Esophagus muscularis mucosa (tissue), 4 donors: ENCODE data around the gene RCN2. TPM values are rescaled to one million over a fixed set of nuclear protein-coding genes. Genes with fewer than 3 reads are reported as not detected.
"Not testable (repeated sequence)": the region's sequence is repeated elsewhere in the genome, so short reads cannot be mapped to it uniquely, and the experiment has no call there.

Source experiments
- DNase-seq: peaks from one replicate; pipeline ENCODE4 v3.0.0-alpha.2; 2017; ENCODE audit errors: extremely low spot score
- H3K27ac ChIP-seq, 4 donors: fragments of 200-600 bp; sonication (generic); replicated peaks in 1 of 4; 1 replicate in 3 of 4; 2 replicates in 1 of 4; pipeline ENCODE4 v1.5.1; 2016 to 2019; ENCODE audit warnings: mild to moderate bottlenecking in 1 of 4
- H3K27me3 ChIP-seq, 4 donors: fragments of 200-600 bp; sonication (generic); one replicate each; pipeline versions ENCODE4 v1.5.1 to v1.6.0; 2016 to 2019
- H3K36me3 ChIP-seq, 4 donors: fragments of 200-600 bp; sonication (generic); one replicate each; pipeline ENCODE4 v1.5.1; 2016 to 2019
- H3K4me1 ChIP-seq, 4 donors: fragments of 200-600 bp; sonication (generic); one replicate each; pipeline ENCODE4 v1.5.1; 2016 to 2019
- H3K4me3 ChIP-seq, 4 donors: fragments of 200-600 bp; sonication (generic); 1 replicate in 2 of 4; 2 replicates in 2 of 4; pipeline ENCODE4 v1.5.1; 2016 to 2019; ENCODE audit warnings: mild to moderate bottlenecking in 4 of 4, moderate library complexity in 1 of 4
- H3K9me3 ChIP-seq, 4 donors: fragments of 200-600 bp; sonication (generic); 1 replicate in 3 of 4; 2 replicates in 1 of 4; pipeline ENCODE4 v1.5.1; 2016 to 2019
- CTCF ChIP-seq, 3 experiments: fragments of 200-600 bp in 2 of 3; fragments of 450-650 bp in 1 of 3; sonication (generic) in 2 of 3; IDR thresholded peaks; one replicate each; pipeline ENCODE4 v1.5.1; 2017 to 2019; ENCODE audit warnings: antibody characterized with exemption in 3 of 3, mild to moderate bottlenecking in 2 of 3, moderate library complexity in 1 of 3
- EP300 ChIP-seq: sonication (generic); formaldehyde crosslinking; IDR thresholded peaks from one replicate; pipeline ENCODE4 v1.6.1; 2017; ENCODE audit warnings: antibody characterized with exemption
- POLR2A ChIP-seq: fragments of 450-650 bp; IDR thresholded peaks from one replicate; pipeline ENCODE4 v1.6.1; 2017; ENCODE audit warnings: antibody characterized with exemption, moderate library complexity, mild to moderate bottlenecking, low read depth
- POLR2AphosphoS5 ChIP-seq, 2 donors: sonication (generic); formaldehyde crosslinking; IDR thresholded peaks; one replicate each; pipeline ENCODE4 v1.6.1; 2017; ENCODE audit warnings: antibody characterized with exemption in 2 of 2
- WGBS: methylation state at CpG from one replicate; pipeline ENCODE4 v1.1.5; 2018; 5-methylcytosine and 5-hydroxymethylcytosine counted together
- intact Hi-C: fragments of 100-400 bp; cut with DNase I; formaldehyde crosslinking; loops from one replicate; pipeline ENCODE4 v1.15.1; 2023
- total RNA-seq, 4 donors: library from RNA; depleted of rRNA; stranded (reverse); fragments of >200 nt; gene quantifications; one replicate each; pipeline versions ENCODE4 v1.1.0 to v1.2.1, GENCODE V29; 2016

Gene RCN2
- total RNA-seq, 4 donors from 2014 or later: 35.6 to 55.6 (median 43.0) TPM

GRCh38 chr15:76898102-76898501 lies 33.4 kb upstream of the RCN2 start:
- no peak for DNase-seq
- Histone ChIP-seq H3K27ac (no peak overlapping the region), H3K4me1 (peaks cover 0 to 5% (median 2%) of the 10 kb centered on the region in 4 donors), H3K4me3 (no peak overlapping the region), H3K27me3 (no peaks in the 10 kb centered on the region), H3K36me3 (peaks cover 0 to 12% (median 2%) of the 10 kb centered on the region in 4 donors), H3K9me3 (no peaks in the 10 kb centered on the region)
- TF ChIP-seq CTCF (IDR thresholded peaks at IDR 0.05): no peak
- no peak for TF ChIP-seq POLR2A
- no peak for TF ChIP-seq POLR2AphosphoS5 (IDR thresholded peaks at IDR 0.05)
- no peak for TF ChIP-seq EP300
- intact Hi-C loops: no loop called here
- WGBS: 83% methylated on average over 4 of the region's 4 CpGs

- DNase-seq, H3K4me3 ChIP-seq, intact Hi-C loops, H3K27me3 ChIP-seq, H3K9me3 ChIP-seq, H3K27ac ChIP-seq: not testable (repeated sequence)
- H3K36me3 ChIP-seq: peaks cover 0 to 12% (median 2%) of the 10 kb centered on the region in 4 donors
- WGBS: 92% methylated on average over 20 of the region's 39 CpGs
- H3K4me1 ChIP-seq: peaks cover 0 to 18% (median 14%) of the 10 kb centered on the region in 4 donors
These were observed 32.2 kb upstream of the RCN2 start for GRCh38 chr15:76899176-76899930.

GRCh38 chr15:76899931-76900310 lies 31.6 kb upstream of the RCN2 start:
- H3K4me3 ChIP-seq, H3K27ac ChIP-seq, H3K9me3 ChIP-seq, H3K27me3 ChIP-seq, DNase-seq, intact Hi-C loops: not testable (repeated sequence)
- WGBS: 89% methylated on average over 5 of the region's 6 CpGs
- peaks cover 0 to 21% (median 16%) of the 10 kb centered on the region in 4 donors for H3K4me1 ChIP-seq
- H3K36me3 ChIP-seq: peaks cover 0 to 12% (median 2%) of the 10 kb centered on the region in 4 donors

GRCh38 chr15:76901965-76902364 lies 29.6 kb upstream of the RCN2 start:
- H3K9me3 ChIP-seq: no peaks in the 10 kb centered on the region
- H3K27ac ChIP-seq: no peak overlapping the region
- H3K4me1 ChIP-seq: peaks cover 9 to 32% (median 29%) of the 10 kb centered on the region in 4 donors
- 97% methylated on average over 2 of the region's 2 CpGs for WGBS
- no peak for TF ChIP-seq CTCF (IDR thresholded peaks at IDR 0.05)
- TF ChIP-seq EP300: no peak
- TF ChIP-seq POLR2A: no peak
- TF ChIP-seq POLR2AphosphoS5 (IDR thresholded peaks at IDR 0.05): no peak
- no peaks in the 10 kb centered on the region for H3K27me3 ChIP-seq
- DNase-seq: no peak
- H3K4me3 ChIP-seq: no peak overlapping the region
- peaks cover 0 to 4% (median 0%) of the 10 kb centered on the region in 4 donors for H3K36me3 ChIP-seq
- intact Hi-C loops: no loop called here

GRCh38 chr15:76903251-76903681 lies 28.3 kb upstream of the RCN2 start:
- Histone ChIP-seq H3K27ac (peak overlapping the region; percentile 91 to 95 (median 94)), H3K9me3 (no peaks in the 10 kb centered on the region), H3K36me3 (peaks cover 0 to 4% (median 0%) of the 10 kb centered on the region in 4 donors), H3K4me1 (peaks cover 9 to 32% (median 29%) of the 10 kb centered on the region in 4 donors), H3K27me3 (no peaks in the 10 kb centered on the region), H3K4me3 (no peak overlapping the region)
- DNase-seq: no peak
- TF ChIP-seq POLR2A: no peak
- no peak for TF ChIP-seq POLR2AphosphoS5 (IDR thresholded peaks at IDR 0.05)
- TF ChIP-seq CTCF (IDR thresholded peaks at IDR 0.05): peak in 2 of 3 experiments; percentile 6 to 18
- intact Hi-C loops: no loop called here
